Measurements from ENCODE around the gene CSGALNACT2. TPM values are rescaled to one million over a fixed set of nuclear protein-coding genes. Genes with fewer than 3 reads are reported as not detected.
A peak's percentile ranks its signal among the peaks of the same experiment; 100 is the strongest.

Gene CSGALNACT2
- total and polyA plus RNA-seq, 9 of the 15 experiments (the other 6 are each of a cell fraction or from before 2014, with no cell fraction given) = 1.4 to 7.3 (median 3.5) TPM

GRCh38 chr10:43218206-43218950, 80.1 kb downstream of the CSGALNACT2 start (continued):
- TF ChIP-seq, protein P1, sequence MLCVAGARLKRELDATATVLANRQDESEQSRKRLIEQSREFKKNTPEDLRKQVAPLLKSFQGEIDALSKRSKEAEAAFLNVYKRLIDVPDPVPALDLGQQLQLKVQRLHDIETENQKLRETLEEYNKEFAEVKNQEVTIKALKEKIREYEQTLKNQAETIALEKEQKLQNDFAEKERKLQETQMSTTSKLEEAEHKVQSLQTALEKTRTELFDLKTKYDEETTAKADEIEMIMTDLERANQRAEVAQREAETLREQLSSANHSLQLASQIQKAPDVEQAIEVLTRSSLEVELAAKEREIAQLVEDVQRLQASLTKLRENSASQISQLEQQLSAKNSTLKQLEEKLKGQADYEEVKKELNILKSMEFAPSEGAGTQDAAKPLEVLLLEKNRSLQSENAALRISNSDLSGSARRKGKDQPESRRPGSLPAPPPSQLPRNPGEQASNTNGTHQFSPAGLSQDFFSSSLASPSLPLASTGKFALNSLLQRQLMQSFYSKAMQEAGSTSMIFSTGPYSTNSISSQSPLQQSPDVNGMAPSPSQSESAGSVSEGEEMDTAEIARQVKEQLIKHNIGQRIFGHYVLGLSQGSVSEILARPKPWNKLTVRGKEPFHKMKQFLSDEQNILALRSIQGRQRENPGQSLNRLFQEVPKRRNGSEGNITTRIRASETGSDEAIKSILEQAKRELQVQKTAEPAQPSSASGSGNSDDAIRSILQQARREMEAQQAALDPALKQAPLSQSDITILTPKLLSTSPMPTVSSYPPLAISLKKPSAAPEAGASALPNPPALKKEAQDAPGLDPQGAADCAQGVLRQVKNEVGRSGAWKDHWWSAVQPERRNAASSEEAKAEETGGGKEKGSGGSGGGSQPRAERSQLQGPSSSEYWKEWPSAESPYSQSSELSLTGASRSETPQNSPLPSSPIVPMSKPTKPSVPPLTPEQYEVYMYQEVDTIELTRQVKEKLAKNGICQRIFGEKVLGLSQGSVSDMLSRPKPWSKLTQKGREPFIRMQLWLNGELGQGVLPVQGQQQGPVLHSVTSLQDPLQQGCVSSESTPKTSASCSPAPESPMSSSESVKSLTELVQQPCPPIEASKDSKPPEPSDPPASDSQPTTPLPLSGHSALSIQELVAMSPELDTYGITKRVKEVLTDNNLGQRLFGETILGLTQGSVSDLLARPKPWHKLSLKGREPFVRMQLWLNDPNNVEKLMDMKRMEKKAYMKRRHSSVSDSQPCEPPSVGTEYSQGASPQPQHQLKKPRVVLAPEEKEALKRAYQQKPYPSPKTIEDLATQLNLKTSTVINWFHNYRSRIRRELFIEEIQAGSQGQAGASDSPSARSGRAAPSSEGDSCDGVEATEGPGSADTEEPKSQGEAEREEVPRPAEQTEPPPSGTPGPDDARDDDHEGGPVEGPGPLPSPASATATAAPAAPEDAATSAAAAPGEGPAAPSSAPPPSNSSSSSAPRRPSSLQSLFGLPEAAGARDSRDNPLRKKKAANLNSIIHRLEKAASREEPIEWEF (CRISPR knock-in tag; IDR thresholded peaks at IDR 0.05) = no peak

- no TSS peak for BruUV-seq (replicated peaks)
- Histone ChIP-seq H3K27me3 (ENCODE audit: control insufficient read depth in 2 of 2, insufficient read depth in 2 of 2, low read length in 2 of 2) (peaks cover 31 to 82% of the 10 kb centered on the region in 2 experiments), H3K9me1 (ENCODE audit: control insufficient read depth, insufficient read depth, low read length) (no peaks in the 10 kb centered on the region), H3K4me2 (ENCODE audit: insufficient read depth, low read length) (no peak overlapping the region), H3K4me1 (replicated peaks in 1 of 2; ENCODE audit: control insufficient read depth in 2 of 2, insufficient read depth in 2 of 2, low read length in 2 of 2) (peaks cover 0 to 15% of the 10 kb centered on the region in 2 experiments; a peak in 2 of 5 replicates), H2AFZ (ENCODE audit: low read depth, low read length) (no peak overlapping the region), H3K9me3 (replicated peaks; ENCODE audit: control insufficient read depth, insufficient read depth, low read depth, low read length) (no peaks in the 10 kb centered on the region), H3K9ac (ENCODE audit: insufficient read depth in 1 of 2, low read depth in 2 of 2, low read length in 2 of 2) (no peak overlapping the region), H3K36me3 (ENCODE audit: control insufficient read depth, insufficient read depth, low read length) (no peaks in the 10 kb centered on the region), H3K79me2 (ENCODE audit: control insufficient read depth, insufficient read depth, low read length) (no peaks in the 10 kb centered on the region), H4K20me1 (replicated peaks; ENCODE audit: control insufficient read depth, insufficient read depth, low read length) (peaks cover 20% of the 10 kb centered on the region; the same call in 1 of the 2 replicates), H3K4me3 (no peak overlapping the region), H3K27ac (ENCODE audit: extremely low read depth, low read depth, low read length) (no peak overlapping the region)
- intact Hi-C loops (cut with micrococcal nuclease) (no loop called here), in situ Hi-C loops (cut with MboI) (no loop called here)
- CTCF ChIA-PET (ENCODE audit: low intra/inter-chr PET ratio) = interaction anchor here (1.2 kb wide), 1 partner anchor 242 kb away, joined by 5 read pairs; no protein-coding TSS in a partner anchor
- FAIRE-seq (no peak), ATAC-seq (no peak), DNase-seq (ENCODE audit: extremely low read depth in 1 of 4, low spot score in 3 of 4) (no peak)
- POLR2A ChIA-PET = no interaction called here
- 1% methylated on average over 17 of the region's 18 CpGs for WGBS (ENCODE audit: insufficient coverage, low coverage, missing lambda C conversion rate)
- TF ChIP-seq NCOA6 (IDR thresholded peaks at IDR 0.05) (no peak), ZNF316 (IDR thresholded peaks at IDR 0.05) (0 out of 2 replicates have a peak, but pooled peaks have one; percentile 14), CSDE1 (IDR thresholded peaks at IDR 0.05) (no peak), MTA3 (IDR thresholded peaks at IDR 0.05; ENCODE audit: borderline replicate concordance) (no peak)
Observed at GRCh38 chr10:43218951-43219837, 80.9 kb downstream of the CSGALNACT2 start.
